Neuronal stem cell (in vitro differentiated cells): ENCODE measurements around the gene NAALADL2.

Source experiments
- DNase-seq: peaks from one replicate; pipeline ENCODE4 v3.0.0-alpha.2; 2013; ENCODE audit warnings: low spot score
- H2AFZ ChIP-seq: one replicate; pipeline ENCODE4 v1.6.1; 2013; ENCODE audit warnings: mild to moderate bottlenecking, low read length, inconsistent platforms
- H2AK5ac ChIP-seq: 2 replicates; pipeline ENCODE4 v1.6.1; 2013; ENCODE audit warnings: low read depth, mild to moderate bottlenecking, inconsistent platforms, low read length, moderate library complexity, mixed read lengths
- H2BK120ac ChIP-seq: 2 replicates; pipeline ENCODE4 v1.6.1; 2013; ENCODE audit warnings: low read depth, mild to moderate bottlenecking, inconsistent platforms, low read length, moderate library complexity, mixed read lengths
- H2BK12ac ChIP-seq: one replicate; pipeline ENCODE4 v1.6.1; 2013; ENCODE audit warnings: low read length, inconsistent platforms
- H2BK15ac ChIP-seq: 2 replicates; pipeline ENCODE4 v1.6.1; 2013; ENCODE audit warnings: mild to moderate bottlenecking, low read length, inconsistent platforms, mixed read lengths
- H2BK5ac ChIP-seq: one replicate; pipeline ENCODE4 v1.6.1; 2013; ENCODE audit warnings: inconsistent platforms, mild to moderate bottlenecking, low read length, moderate library complexity
- H3K14ac ChIP-seq: one replicate; pipeline ENCODE4 v1.6.1; 2013; ENCODE audit warnings: low read length, inconsistent platforms
- H3K18ac ChIP-seq: 2 replicates; pipeline ENCODE4 v1.6.1; 2013; ENCODE audit warnings: low read length, inconsistent platforms
- H3K23ac ChIP-seq: 2 replicates; pipeline ENCODE4 v1.6.1; 2013; ENCODE audit warnings: low read depth, mild to moderate bottlenecking, mixed read lengths, low read length, inconsistent platforms; ENCODE audit not compliant: poor library complexity
- H3K27ac ChIP-seq: replicated peaks from 3 replicates; pipeline ENCODE4 v1.5.1; 2013; ENCODE audit warnings: low read length, inconsistent platforms
- H3K27me3 ChIP-seq, 3 experiments: 2 replicates each; pipeline ENCODE4 v1.6.1; 2013; ENCODE audit warnings: low read length in 3 of 3, mild to moderate bottlenecking in 2 of 3, inconsistent platforms in 1 of 3, low read depth in 1 of 3, mixed read lengths in 1 of 3, moderate library complexity in 1 of 3; ENCODE audit not compliant: control insufficient read depth in 3 of 3, insufficient read depth in 3 of 3
- H3K36me3 ChIP-seq, 2 donors: replicated peaks in 1 of 2; 2 replicates each; pipeline ENCODE4 v1.6.1; 2013; ENCODE audit warnings: low read length in 2 of 2; ENCODE audit not compliant: control insufficient read depth in 2 of 2, insufficient read depth in 2 of 2
- H3K4ac ChIP-seq: 2 replicates; pipeline ENCODE4 v1.6.1; 2013; ENCODE audit warnings: inconsistent platforms, mild to moderate bottlenecking, low read length, moderate library complexity
- H3K4me1 ChIP-seq, 2 donors: 1 replicate in 1 of 2; 2 replicates in 1 of 2; pipeline ENCODE4 v1.6.1; 2013; ENCODE audit warnings: low read length in 2 of 2, low read depth in 1 of 2; ENCODE audit not compliant: control insufficient read depth in 2 of 2, insufficient read depth in 1 of 2
- H3K4me2 ChIP-seq: one replicate; pipeline ENCODE4 v1.6.1; 2013; ENCODE audit warnings: mild to moderate bottlenecking, low read length, inconsistent platforms; ENCODE audit not compliant: insufficient read depth, poor library complexity, severe bottlenecking
- H3K4me3 ChIP-seq, 2 donors: 2 replicates each; pipeline ENCODE4 v1.5.1; 2013; ENCODE audit warnings: low read length in 2 of 2, mild to moderate bottlenecking in 2 of 2, inconsistent platforms in 1 of 2, moderate library complexity in 1 of 2
- H3K79me1 ChIP-seq: one replicate; pipeline ENCODE4 v1.6.1; 2013; ENCODE audit warnings: low read depth, mild to moderate bottlenecking, inconsistent platforms, low read length, moderate library complexity
- H3K9ac ChIP-seq: one replicate; pipeline ENCODE4 v1.6.1; 2013; ENCODE audit warnings: mild to moderate bottlenecking, low read depth, low read length, inconsistent platforms; ENCODE audit not compliant: poor library complexity
- H3K9me3 ChIP-seq, 2 donors: replicated peaks in 1 of 2; 2 replicates each; pipeline versions ENCODE3 to v1.6.1; 2013; ENCODE audit warnings: low read length in 2 of 2, mild to moderate bottlenecking in 2 of 2, inconsistent platforms in 1 of 2, low read depth in 1 of 2, mixed read lengths in 1 of 2, moderate library complexity in 1 of 2; ENCODE audit not compliant: control insufficient read depth in 2 of 2, insufficient read depth in 1 of 2
- H4K8ac ChIP-seq: one replicate; pipeline ENCODE4 v1.6.1; 2013; ENCODE audit warnings: low read depth, mild to moderate bottlenecking, inconsistent platforms, low read length, moderate library complexity
- H4K91ac ChIP-seq: one replicate; pipeline ENCODE4 v1.6.1; 2013; ENCODE audit warnings: low read length, low read depth, mild to moderate bottlenecking, inconsistent platforms; ENCODE audit not compliant: poor library complexity
- WGBS, 2 donors: extraction: QIAGEN DNeasy Blood & Tissue Kit; methylation state at CpG; one replicate each; pipeline ENCODE4 v1.1.7; 2013; ENCODE audit warnings: missing lambda C conversion rate in 2 of 2, mixed read lengths in 1 of 2; ENCODE audit not compliant: insufficient read length in 2 of 2, insufficient replicate concordance in 1 of 2; ENCODE audit errors: extremely low coverage in 2 of 2; 5-methylcytosine and 5-hydroxymethylcytosine counted together

Gene NAALADL2

GRCh38 chr3:175266478-175266877 is 407.3 kb downstream of the NAALADL2 start:
- no peak overlapping the region for H4K8ac ChIP-seq
- DNase-seq, result no peak
- peaks cover 0 to 8% of the 10 kb centered on the region in 2 donors for H3K4me1 ChIP-seq
- H3K14ac ChIP-seq, result no peak overlapping the region
- WGBS, 2 donors, result no CpG with 5 or more reads among the region's 1 CpG
- H2BK15ac ChIP-seq, result no peak overlapping the region
- no peaks in the 10 kb centered on the region for H3K36me3 ChIP-seq
- no peak overlapping the region for H4K91ac ChIP-seq
- no peak overlapping the region for H2BK5ac ChIP-seq
- no peak overlapping the region for H3K9ac ChIP-seq
- no peak overlapping the region for H3K4me2 ChIP-seq
- no peak overlapping the region for H2BK12ac ChIP-seq
- no peak overlapping the region for H2AK5ac ChIP-seq
- H3K27me3 ChIP-seq, result no peaks in the 10 kb centered on the region
- H2AFZ ChIP-seq, result no peak overlapping the region
- H3K79me1 ChIP-seq, result no peaks in the 10 kb centered on the region
- no peaks in the 10 kb centered on the region for H3K9me3 ChIP-seq
- H3K18ac ChIP-seq, result no peak overlapping the region
- no peak overlapping the region for H3K4me3 ChIP-seq
- no peak overlapping the region for H3K23ac ChIP-seq
- no peak overlapping the region for H3K4ac ChIP-seq
- H2BK120ac ChIP-seq, result no peak overlapping the region
- no peak overlapping the region for H3K27ac ChIP-seq

DNA sequence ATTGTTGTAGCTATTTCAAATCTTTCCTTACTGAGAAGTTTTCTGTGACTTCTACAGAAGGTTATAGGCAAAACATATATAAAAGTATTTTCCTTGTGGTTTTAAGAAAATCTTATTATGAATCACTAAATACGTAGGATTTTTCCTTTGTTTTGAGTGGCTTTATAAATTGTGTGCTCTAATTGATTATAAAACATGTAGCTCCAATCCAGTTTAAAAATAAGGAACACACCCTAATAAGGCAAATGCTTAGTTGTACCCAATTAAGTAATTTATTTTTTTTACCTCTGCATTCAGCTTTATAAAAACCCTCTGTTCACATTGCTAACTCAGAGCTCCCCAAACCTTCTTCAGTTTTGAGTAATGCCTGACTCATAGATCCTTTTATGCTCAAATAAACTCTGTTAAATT is 408.0 kb downstream of the NAALADL2 start:
- DNase-seq, result no peak
- Histone ChIP-seq H3K79me1 (no peaks in the 10 kb centered on the region), H4K91ac (no peak overlapping the region), H2BK12ac (no peak overlapping the region), H4K8ac (no peak overlapping the region), H2BK120ac (no peak overlapping the region), H3K36me3 (no peaks in the 10 kb centered on the region), H3K4ac (no peak overlapping the region), H3K27ac (no peak overlapping the region), H3K4me1 (peaks cover 0 to 8% of the 10 kb centered on the region in 2 donors), H3K14ac (no peak overlapping the region), H3K23ac (no peak overlapping the region), H3K9me3 (no peaks in the 10 kb centered on the region), H3K27me3 (no peaks in the 10 kb centered on the region), H2AFZ (no peak overlapping the region), H3K4me2 (no peak overlapping the region), H3K4me3 (no peak overlapping the region), H2BK5ac (no peak overlapping the region), H3K18ac (no peak overlapping the region), H2BK15ac (no peak overlapping the region), H3K9ac (no peak overlapping the region), H2AK5ac (no peak overlapping the region)
- WGBS, 2 donors, result no CpG with 5 or more reads among the region's 1 CpG

GRCh38 chr3:175267561-175267960 is 408.4 kb downstream of the NAALADL2 start:
- Histone ChIP-seq H3K79me1 (no peaks in the 10 kb centered on the region), H3K4me1 (peaks cover 0 to 8% of the 10 kb centered on the region in 2 donors), H2AK5ac (no peak overlapping the region), H2BK15ac (no peak overlapping the region), H3K36me3 (no peaks in the 10 kb centered on the region), H3K9me3 (no peaks in the 10 kb centered on the region), H3K27me3 (no peaks in the 10 kb centered on the region), H4K91ac (no peak overlapping the region), H4K8ac (no peak overlapping the region), H3K4me2 (no peak overlapping the region), H3K14ac (no peak overlapping the region), H3K18ac (no peak overlapping the region), H3K27ac (no peak overlapping the region), H3K23ac (no peak overlapping the region), H3K4me3 (no peak overlapping the region), H2BK120ac (no peak overlapping the region), H3K9ac (no peak overlapping the region), H2AFZ (no peak overlapping the region), H2BK5ac (no peak overlapping the region), H2BK12ac (no peak overlapping the region), H3K4ac (no peak overlapping the region)
- no CpG with 5 or more reads among the region's 1 CpG for WGBS, 2 donors
- no peak for DNase-seq

GRCh38 chr3:175269394-175269793 is 410.3 kb downstream of the NAALADL2 start:
- no peaks in the 10 kb centered on the region for H3K9me3 ChIP-seq
- H3K27ac ChIP-seq, result no peak overlapping the region
- no peak overlapping the region for H3K9ac ChIP-seq
- DNase-seq, result no peak
- no peak overlapping the region for H3K18ac ChIP-seq
- no peak overlapping the region for H2BK15ac ChIP-seq
- no peaks in the 10 kb centered on the region for H3K36me3 ChIP-seq
- no peak overlapping the region for H2BK5ac ChIP-seq
- H2AFZ ChIP-seq, result no peak overlapping the region
- H2BK12ac ChIP-seq, result no peak overlapping the region
- no peaks in the 10 kb centered on the region for H3K27me3 ChIP-seq
- no peak overlapping the region for H3K14ac ChIP-seq
- H4K91ac ChIP-seq, result no peak overlapping the region
- H2AK5ac ChIP-seq, result no peak overlapping the region
- no peak overlapping the region for H4K8ac ChIP-seq
- H2BK120ac ChIP-seq, result no peak overlapping the region
- no peak overlapping the region for H3K4me2 ChIP-seq
- no CpG with 5 or more reads among the region's 9 CpGs for WGBS, 2 donors
- H3K79me1 ChIP-seq, result no peaks in the 10 kb centered on the region
- no peak overlapping the region for H3K4ac ChIP-seq
- no peak overlapping the region for H3K4me3 ChIP-seq
- no peak overlapping the region for H3K23ac ChIP-seq
- peaks cover 0 to 8% of the 10 kb centered on the region in 2 donors for H3K4me1 ChIP-seq
